SKM-1 treated with dmso at 0.1 percent for 144 hours (cell line): ENCODE data around the gene HIPK4.
A peak's percentile ranks its signal among the peaks of the same experiment; 100 is the strongest.
"Not testable (repeated sequence)": the region's sequence is repeated elsewhere in the genome, so short reads cannot be mapped to it uniquely, and the experiment has no call there.

ENCODE experiments used
- DNase-seq: peaks from one replicate; lab custom pipeline; 2025; ENCODE audit not compliant: unreplicated experiment; lab: John Stamatoyannopoulos, UW

HIPK4 gene

GRCh38 chr19:40418040-40418439, 28.1 kb upstream of the HIPK4 start:
- DNase-seq: no peak

- DNase-seq: no peak
Measured at GRCh38 chr19:40417643-40417981, 27.6 kb upstream of the HIPK4 start.

DNA sequence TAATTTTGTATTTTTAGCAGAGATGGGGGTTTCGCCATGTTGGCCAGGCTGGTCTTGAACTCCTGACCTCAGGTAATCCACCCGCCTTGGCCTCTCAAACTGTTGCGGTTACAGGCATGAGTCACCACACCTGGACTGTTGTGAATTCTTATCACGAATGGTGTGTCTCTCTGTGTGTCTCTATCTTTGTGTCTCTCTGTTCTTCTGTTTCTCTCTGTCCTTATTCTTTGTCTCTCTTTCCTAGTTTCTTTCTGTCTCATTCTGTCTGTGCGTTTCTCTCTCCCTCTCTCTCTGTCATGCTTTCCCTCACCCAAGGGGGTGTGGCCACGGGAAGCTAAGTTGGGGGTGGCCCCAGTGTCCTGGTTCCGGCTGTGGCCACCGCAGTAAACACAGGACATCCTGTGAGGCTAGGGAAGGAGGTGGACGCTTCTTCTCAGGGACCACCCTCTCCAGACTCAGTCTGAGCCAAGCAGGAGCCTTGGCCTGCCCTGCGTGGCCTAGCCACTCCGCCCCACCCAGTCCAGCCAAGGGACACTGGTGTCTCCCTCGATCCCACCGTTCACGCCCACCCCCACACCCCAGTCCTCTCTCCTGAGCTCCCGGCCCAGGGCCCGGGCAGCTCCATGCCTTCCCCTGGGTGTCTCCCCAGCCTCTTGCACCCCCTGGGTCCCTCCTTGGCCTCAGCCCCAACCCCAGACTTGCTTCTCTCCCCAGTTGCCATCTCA, 27.1 kb upstream of the HIPK4 start:
- no peak for DNase-seq

GRCh38 chr19:40415768-40416167, 25.8 kb upstream of the HIPK4 start:
- DNase-seq: no peak

GRCh38 chr19:40414542-40415535, 24.9 kb upstream of the HIPK4 start:
- DNase-seq: no peak

DNA sequence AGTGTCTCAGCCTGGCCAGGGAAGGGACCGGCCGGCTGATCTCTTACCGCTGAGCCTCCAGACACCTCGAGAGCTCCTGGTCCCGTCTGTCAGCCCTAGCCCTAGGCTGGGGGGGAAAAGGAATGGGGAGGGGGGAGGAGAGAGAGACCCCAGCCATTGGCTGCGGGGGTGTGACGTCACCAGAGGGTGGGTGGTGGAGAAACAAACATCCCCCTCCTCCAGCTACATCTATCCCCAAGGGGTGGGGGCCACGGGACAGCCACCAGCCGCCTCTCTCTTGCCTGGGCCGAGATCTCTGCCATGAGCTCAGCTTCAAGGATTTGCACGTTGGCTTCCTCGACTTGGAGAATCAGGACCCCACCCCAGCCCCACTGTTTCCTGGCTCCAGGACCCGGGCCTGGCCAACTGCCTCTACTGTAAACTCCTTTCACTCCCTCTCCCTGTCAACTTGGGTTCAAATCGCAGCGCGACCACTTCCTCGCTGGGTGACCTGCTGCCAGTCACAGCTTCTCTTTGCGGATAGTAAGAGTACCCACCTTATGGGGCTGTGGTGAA, 23.4 kb upstream of the HIPK4 start, which contains the start of gene PRX:
Gene PRX (minus strand): TSS at position 88 of the 555 bp plus-strand sequence. CDS start 5,446 bp downstream, outside the sequence.
- no peak for DNase-seq

GRCh38 chr19:40412866-40413265, 22.9 kb upstream of the HIPK4 start:
- DNase-seq: no peak

GRCh38 chr19:40411958-40412499, 22.0 kb upstream of the HIPK4 start:
- DNase-seq: no peak

- DNase-seq: no peak
Measured at GRCh38 chr19:40411125-40411842, 21.3 kb upstream of the HIPK4 start.

DNA sequence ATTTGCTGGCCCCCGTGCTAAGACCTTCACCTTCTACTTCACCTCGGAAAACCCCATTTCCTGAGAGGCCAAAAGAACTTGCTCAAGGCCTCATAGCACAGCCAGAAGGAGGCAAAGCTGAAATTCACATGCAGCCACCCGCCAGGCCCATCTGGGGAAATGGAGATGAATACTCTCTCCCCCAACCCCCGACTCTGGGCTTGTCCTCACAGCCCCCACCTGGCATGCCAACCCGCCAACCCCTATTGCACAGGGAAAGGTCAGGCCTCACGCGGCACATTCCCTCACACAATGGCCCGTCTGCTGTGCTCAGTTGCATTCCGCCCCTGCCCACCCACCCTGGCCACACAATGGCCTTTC, 20.0 kb upstream of the HIPK4 start:
- DNase-seq: no peak

- not testable (repeated sequence) for DNase-seq
Measured at GRCh38 chr19:40408598-40408925, 18.6 kb upstream of the HIPK4 start.

- no peak for DNase-seq
Measured at GRCh38 chr19:40407714-40408597, 18.0 kb upstream of the HIPK4 start.

- DNase-seq: peak; percentile 87
Measured at GRCh38 chr19:40403262-40403984, 13.4 kb upstream of the HIPK4 start.

DNA sequence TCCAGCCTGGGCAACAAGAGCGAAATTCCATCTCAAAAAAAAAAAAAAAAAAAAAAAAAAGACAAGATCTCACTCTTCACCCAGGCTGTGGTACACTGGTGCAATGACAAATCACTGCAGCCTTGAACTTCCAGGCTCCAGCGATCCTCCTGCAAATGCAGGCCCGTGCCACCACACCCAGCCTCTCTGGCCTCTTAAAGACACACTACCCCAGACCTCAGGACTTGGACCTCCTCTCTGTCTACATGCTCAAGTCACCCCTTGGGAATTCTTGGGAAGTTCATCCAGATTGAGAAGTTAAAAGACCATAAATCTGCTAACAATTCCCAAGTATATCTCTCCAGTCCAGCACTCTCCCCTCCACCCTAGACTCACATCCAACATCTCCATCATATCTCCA, 10.6 kb upstream of the HIPK4 start:
- no peak for DNase-seq

- DNase-seq: no peak
Measured at GRCh38 chr19:40398417-40399131, 8.6 kb upstream of the HIPK4 start.

DNA sequence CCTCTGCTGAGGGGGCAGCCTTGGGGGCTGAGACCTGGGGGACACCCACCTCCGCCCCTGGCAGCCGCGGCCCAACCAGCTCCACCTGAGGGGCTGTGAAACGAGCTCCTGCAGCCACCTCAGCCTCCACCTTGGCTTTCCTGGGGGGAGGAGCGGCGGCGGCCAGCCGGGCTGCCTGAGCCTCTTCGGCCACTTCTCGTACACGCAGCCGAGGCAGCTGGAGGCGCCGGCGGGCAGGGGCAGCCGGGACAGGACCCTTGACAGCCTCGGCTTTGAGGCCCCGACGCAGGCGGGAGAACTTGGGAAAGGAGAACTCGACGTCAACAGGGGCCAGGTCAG, 7.6 kb upstream of the HIPK4 start:
- DNase-seq: no peak

- DNase-seq: no peak
Measured at GRCh38 chr19:40396886-40397567, 7.0 kb upstream of the HIPK4 start.

DNA sequence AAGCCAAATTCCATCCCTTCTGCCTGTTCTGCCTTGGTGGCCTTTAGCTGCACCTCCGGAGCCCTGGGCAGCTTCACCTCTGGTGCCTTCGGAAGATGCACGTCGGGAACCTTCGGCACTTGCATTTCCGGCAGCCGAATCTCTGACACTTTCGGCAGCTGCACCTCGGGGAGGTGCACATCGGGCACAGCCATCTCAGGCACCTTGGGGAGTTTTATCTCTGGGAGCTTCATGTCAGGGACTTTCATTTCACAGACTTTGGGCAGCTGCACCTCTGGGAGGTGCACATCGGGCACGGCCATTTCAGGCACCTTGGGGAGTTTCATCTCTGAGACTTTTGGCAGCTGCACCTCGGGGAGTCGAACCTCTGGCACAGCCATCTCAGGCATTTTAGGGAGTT, 6.0 kb upstream of the HIPK4 start:
- no peak for DNase-seq
